H1 (cell line): ENCODE measurements around the gene ARRDC1. TPM values are rescaled to one million over a fixed set of nuclear protein-coding genes. Genes with fewer than 3 reads are reported as not detected.

ENCODE experiments used
- CTBP2 ChIP-seq: IDR thresholded peaks from 2 replicates; pipeline ENCODE4 v1.7.0; 2011; ENCODE audit warnings: borderline replicate concordance, mild to moderate bottlenecking, moderate library complexity, mixed read lengths, low read length; ENCODE audit not compliant: insufficient read depth, insufficient read length
- TAF7 ChIP-seq: optimal IDR thresholded peaks from 2 replicates; pipeline ENCODE3; 2011; ENCODE audit warnings: low read depth, mild to moderate bottlenecking, inconsistent platforms, low read length, moderate library complexity, borderline replicate concordance
- TEAD4 ChIP-seq: IDR thresholded peaks from 2 replicates; pipeline ENCODE4 v1.6.1; 2012; ENCODE audit warnings: low read depth, low read length, inconsistent platforms, mixed read lengths
- polyA plus RNA-seq, 7 experiments: library from polyadenylated mRNA; depleted of rRNA in 3 of 7; stranded (reverse) in 5 of 7; unstranded in 2 of 7; fragments of >200 nt in 5 of 7; fragments of 200-250 nt in 2 of 7; gene quantifications; 1 replicate in 5 of 7; 2 replicates in 1 of 7; 4 replicates in 1 of 7; pipeline versions ENCODE4 v1.2.1 to v1.2.3, GENCODE V29; 2011 to 2013; ENCODE audit warnings: missing spikeins in 2 of 7, mixed read lengths in 2 of 7
- total RNA-seq: library from RNA; stranded (reverse); fragmentation: NEBNext Ultra II Directional; extraction: Animal tissue kit (Norgen Biotek cat#: 25700); gene quantifications from 2 replicates; pipeline ENCODE4 v1.2.1, GENCODE V29; 2021
- TF ChIP-seq, protein P1 (sequence below): fragments of 300-600 bp; sonication (generic); IDR thresholded peaks from 2 replicates; pipeline ENCODE4 v1.7.1; 2012; ENCODE audit warnings: low read length, moderate library complexity, mild to moderate bottlenecking, inconsistent platforms; ENCODE audit not compliant: insufficient replicate concordance

ARRDC1 gene
- total and polyA plus RNA-seq, 2 of the 8 experiments (the other 6 are each of a cell fraction or from before 2014, with no cell fraction given): 22.0 to 58.4 TPM

GRCh38 chr9:137578518-137579258 lies 26.8 kb upstream of the ARRDC1 start, which contains the start of gene DPH7 (continued):
- TF ChIP-seq, protein P1, sequence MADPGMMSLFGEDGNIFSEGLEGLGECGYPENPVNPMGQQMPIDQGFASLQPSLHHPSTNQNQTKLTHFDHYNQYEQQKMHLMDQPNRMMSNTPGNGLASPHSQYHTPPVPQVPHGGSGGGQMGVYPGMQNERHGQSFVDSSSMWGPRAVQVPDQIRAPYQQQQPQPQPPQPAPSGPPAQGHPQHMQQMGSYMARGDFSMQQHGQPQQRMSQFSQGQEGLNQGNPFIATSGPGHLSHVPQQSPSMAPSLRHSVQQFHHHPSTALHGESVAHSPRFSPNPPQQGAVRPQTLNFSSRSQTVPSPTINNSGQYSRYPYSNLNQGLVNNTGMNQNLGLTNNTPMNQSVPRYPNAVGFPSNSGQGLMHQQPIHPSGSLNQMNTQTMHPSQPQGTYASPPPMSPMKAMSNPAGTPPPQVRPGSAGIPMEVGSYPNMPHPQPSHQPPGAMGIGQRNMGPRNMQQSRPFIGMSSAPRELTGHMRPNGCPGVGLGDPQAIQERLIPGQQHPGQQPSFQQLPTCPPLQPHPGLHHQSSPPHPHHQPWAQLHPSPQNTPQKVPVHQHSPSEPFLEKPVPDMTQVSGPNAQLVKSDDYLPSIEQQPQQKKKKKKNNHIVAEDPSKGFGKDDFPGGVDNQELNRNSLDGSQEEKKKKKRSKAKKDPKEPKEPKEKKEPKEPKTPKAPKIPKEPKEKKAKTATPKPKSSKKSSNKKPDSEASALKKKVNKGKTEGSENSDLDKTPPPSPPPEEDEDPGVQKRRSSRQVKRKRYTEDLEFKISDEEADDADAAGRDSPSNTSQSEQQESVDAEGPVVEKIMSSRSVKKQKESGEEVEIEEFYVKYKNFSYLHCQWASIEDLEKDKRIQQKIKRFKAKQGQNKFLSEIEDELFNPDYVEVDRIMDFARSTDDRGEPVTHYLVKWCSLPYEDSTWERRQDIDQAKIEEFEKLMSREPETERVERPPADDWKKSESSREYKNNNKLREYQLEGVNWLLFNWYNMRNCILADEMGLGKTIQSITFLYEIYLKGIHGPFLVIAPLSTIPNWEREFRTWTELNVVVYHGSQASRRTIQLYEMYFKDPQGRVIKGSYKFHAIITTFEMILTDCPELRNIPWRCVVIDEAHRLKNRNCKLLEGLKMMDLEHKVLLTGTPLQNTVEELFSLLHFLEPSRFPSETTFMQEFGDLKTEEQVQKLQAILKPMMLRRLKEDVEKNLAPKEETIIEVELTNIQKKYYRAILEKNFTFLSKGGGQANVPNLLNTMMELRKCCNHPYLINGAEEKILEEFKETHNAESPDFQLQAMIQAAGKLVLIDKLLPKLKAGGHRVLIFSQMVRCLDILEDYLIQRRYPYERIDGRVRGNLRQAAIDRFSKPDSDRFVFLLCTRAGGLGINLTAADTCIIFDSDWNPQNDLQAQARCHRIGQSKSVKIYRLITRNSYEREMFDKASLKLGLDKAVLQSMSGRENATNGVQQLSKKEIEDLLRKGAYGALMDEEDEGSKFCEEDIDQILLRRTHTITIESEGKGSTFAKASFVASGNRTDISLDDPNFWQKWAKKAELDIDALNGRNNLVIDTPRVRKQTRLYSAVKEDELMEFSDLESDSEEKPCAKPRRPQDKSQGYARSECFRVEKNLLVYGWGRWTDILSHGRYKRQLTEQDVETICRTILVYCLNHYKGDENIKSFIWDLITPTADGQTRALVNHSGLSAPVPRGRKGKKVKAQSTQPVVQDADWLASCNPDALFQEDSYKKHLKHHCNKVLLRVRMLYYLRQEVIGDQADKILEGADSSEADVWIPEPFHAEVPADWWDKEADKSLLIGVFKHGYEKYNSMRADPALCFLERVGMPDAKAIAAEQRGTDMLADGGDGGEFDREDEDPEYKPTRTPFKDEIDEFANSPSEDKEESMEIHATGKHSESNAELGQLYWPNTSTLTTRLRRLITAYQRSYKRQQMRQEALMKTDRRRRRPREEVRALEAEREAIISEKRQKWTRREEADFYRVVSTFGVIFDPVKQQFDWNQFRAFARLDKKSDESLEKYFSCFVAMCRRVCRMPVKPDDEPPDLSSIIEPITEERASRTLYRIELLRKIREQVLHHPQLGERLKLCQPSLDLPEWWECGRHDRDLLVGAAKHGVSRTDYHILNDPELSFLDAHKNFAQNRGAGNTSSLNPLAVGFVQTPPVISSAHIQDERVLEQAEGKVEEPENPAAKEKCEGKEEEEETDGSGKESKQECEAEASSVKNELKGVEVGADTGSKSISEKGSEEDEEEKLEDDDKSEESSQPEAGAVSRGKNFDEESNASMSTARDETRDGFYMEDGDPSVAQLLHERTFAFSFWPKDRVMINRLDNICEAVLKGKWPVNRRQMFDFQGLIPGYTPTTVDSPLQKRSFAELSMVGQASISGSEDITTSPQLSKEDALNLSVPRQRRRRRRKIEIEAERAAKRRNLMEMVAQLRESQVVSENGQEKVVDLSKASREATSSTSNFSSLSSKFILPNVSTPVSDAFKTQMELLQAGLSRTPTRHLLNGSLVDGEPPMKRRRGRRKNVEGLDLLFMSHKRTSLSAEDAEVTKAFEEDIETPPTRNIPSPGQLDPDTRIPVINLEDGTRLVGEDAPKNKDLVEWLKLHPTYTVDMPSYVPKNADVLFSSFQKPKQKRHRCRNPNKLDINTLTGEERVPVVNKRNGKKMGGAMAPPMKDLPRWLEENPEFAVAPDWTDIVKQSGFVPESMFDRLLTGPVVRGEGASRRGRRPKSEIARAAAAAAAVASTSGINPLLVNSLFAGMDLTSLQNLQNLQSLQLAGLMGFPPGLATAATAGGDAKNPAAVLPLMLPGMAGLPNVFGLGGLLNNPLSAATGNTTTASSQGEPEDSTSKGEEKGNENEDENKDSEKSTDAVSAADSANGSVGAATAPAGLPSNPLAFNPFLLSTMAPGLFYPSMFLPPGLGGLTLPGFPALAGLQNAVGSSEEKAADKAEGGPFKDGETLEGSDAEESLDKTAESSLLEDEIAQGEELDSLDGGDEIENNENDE: no peak
- TF ChIP-seq TEAD4 (no peak), CTBP2 (no peak), TAF7 (peak; percentile 64)
